K562 (cell line): ENCODE data around the gene SNRPA. TPM values are rescaled to one million over a fixed set of nuclear protein-coding genes. Genes with fewer than 3 reads are reported as not detected.

ENCODE experiments used
- ATAC-seq: fragments of 200-7000 bp; cut with Tn5 transposase; 3 replicates; pipeline ENCODE4 v1.9.1; 2020; ENCODE audit warnings: moderate library complexity
- BruUV-seq: library from RNA; stranded (reverse); fragments of 400-500 nt; replicated peaks from 2 replicates; lab custom pipeline; 2021; lab: Mats Ljungman, UMichigan
- CTCF ChIA-PET: fragments of 300-600 bp; formaldehyde crosslinking; extraction: SDS; loops from one replicate; lab custom pipeline; 2021; ENCODE audit warnings: low intra/inter-chr PET ratio; lab: Yijun Ruan, JAX
- POLR2A ChIA-PET: fragments of 300-600, 350-650 bp; sonication (Branson Sonifier 250); formaldehyde crosslinking; extraction: SDS; loops from one replicate; lab custom pipeline; 2021; ENCODE audit warnings: antibody characterized with exemption, inconsistent platforms; lab: Yijun Ruan, JAX
- DNase-seq, 4 experiments: peaks; one replicate each; pipeline versions ENCODE4 v3.0.0 to v3.0.0-alpha.2; 2011 to 2018; ENCODE audit warnings: low spot score in 3 of 4, mixed read lengths in 3 of 4; ENCODE audit errors: extremely low read depth in 1 of 4
- FAIRE-seq: peaks from 2 replicates; lab custom pipeline; 2011; peaks lifted over from hg19 to GRCh38; lab: Jason Lieb, UNC
- H2AFZ ChIP-seq: 2 replicates; pipeline ENCODE4 v1.6.0; 2011; ENCODE audit warnings: low read depth, low read length, control low read depth, inconsistent platforms
- H3K27ac ChIP-seq: fragments of 200-600 bp; 3 replicates; pipeline ENCODE4 v1.8.0; 2011; ENCODE audit warnings: low read depth, mild to moderate bottlenecking, control low read depth, inconsistent platforms, low read length, moderate library complexity, mixed read lengths; ENCODE audit errors: extremely low read depth
- H3K27me3 ChIP-seq, 2 experiments: fragments of 300-600 bp in 1 of 2; 2 replicates in 1 of 2; 3 replicates in 1 of 2; pipeline versions ENCODE4 v1.6.0 to v1.8.0; 2011; ENCODE audit warnings: inconsistent platforms in 2 of 2, low read length in 2 of 2, mild to moderate bottlenecking in 1 of 2, mixed read lengths in 1 of 2, moderate library complexity in 1 of 2; ENCODE audit not compliant: control insufficient read depth in 2 of 2, insufficient read depth in 2 of 2
- H3K36me3 ChIP-seq: fragments of 300-600 bp; 3 replicates; pipeline ENCODE4 v1.8.0; 2011; ENCODE audit warnings: mild to moderate bottlenecking, low read length, inconsistent platforms; ENCODE audit not compliant: control insufficient read depth, insufficient read depth
- H3K4me1 ChIP-seq, 2 experiments: fragments of 200-600 bp in 1 of 2; replicated peaks in 1 of 2; 2 replicates in 1 of 2; 3 replicates in 1 of 2; pipeline versions ENCODE4 v1.5.1 to v1.8.0; 2011; ENCODE audit warnings: inconsistent platforms in 2 of 2, low read length in 2 of 2, mild to moderate bottlenecking in 1 of 2, mixed read lengths in 1 of 2, moderate library complexity in 1 of 2; ENCODE audit not compliant: control insufficient read depth in 2 of 2, insufficient read depth in 2 of 2
- H3K4me2 ChIP-seq: 2 replicates; pipeline ENCODE4 v1.6.1; 2011; ENCODE audit warnings: low read length, control low read depth, inconsistent platforms, mixed read lengths; ENCODE audit not compliant: insufficient read depth
- H3K4me3 ChIP-seq: fragments of 200-600 bp; sonication (generic), shearing (Covaris generic); 2 replicates; pipeline ENCODE4 v1.5.1; 2016; ENCODE audit warnings: control low read depth, inconsistent platforms
- H3K79me2 ChIP-seq: fragments of 200-600 bp; 3 replicates; pipeline ENCODE4 v1.8.0; 2011; ENCODE audit warnings: low read length, inconsistent platforms; ENCODE audit not compliant: control insufficient read depth, insufficient read depth
- H3K9ac ChIP-seq, 2 experiments: 2 replicates each; pipeline versions ENCODE4 v1.6.0 to v1.6.1; 2011; ENCODE audit warnings: low read depth in 2 of 2, low read length in 2 of 2, control low read depth in 1 of 2, inconsistent platforms in 1 of 2, mild to moderate bottlenecking in 1 of 2, mixed read lengths in 1 of 2; ENCODE audit not compliant: insufficient read depth in 1 of 2
- H3K9me1 ChIP-seq: one replicate; pipeline ENCODE4 v1.6.0; 2011; ENCODE audit warnings: inconsistent platforms, mild to moderate bottlenecking, low read length, moderate library complexity; ENCODE audit not compliant: control insufficient read depth, insufficient read depth
- H3K9me3 ChIP-seq: replicated peaks from 2 replicates; pipeline ENCODE4 v1.5.1; 2011; ENCODE audit warnings: low read depth, low read length, inconsistent platforms; ENCODE audit not compliant: control insufficient read depth, insufficient read depth
- H4K20me1 ChIP-seq: replicated peaks from 2 replicates; pipeline ENCODE4 v1.6.1; 2011; ENCODE audit warnings: low read length, inconsistent platforms, mixed read lengths; ENCODE audit not compliant: control insufficient read depth, insufficient read depth
- ATF7 ChIP-seq: fragments of 450-650 bp; IDR thresholded peaks from 2 replicates; pipeline ENCODE4 v1.7.1; 2014; ENCODE audit warnings: mild to moderate bottlenecking, moderate library complexity
- CREM ChIP-seq: IDR thresholded peaks from 2 replicates; pipeline ENCODE4 v1.6.1; 2014; ENCODE audit warnings: antibody characterized with exemption, low read depth
- FOXA3 ChIP-seq, 2 experiments: fragments of 450-650 bp in 1 of 2; sonication (generic) in 1 of 2; formaldehyde crosslinking; IDR thresholded peaks in 1 of 2; conservative IDR thresholded peaks in 1 of 2; 2 replicates each; pipeline versions ENCODE4 v1.4.0 to v1.8.0; 2020 to 2022; ENCODE audit warnings: mild to moderate bottlenecking in 2 of 2, missing genetic modification reagents in 1 of 2
- HMG20A ChIP-seq: fragments of 450-650 bp; formaldehyde crosslinking; conservative IDR thresholded peaks from 2 replicates; pipeline ENCODE4 v1.4.0; 2020; ENCODE audit warnings: mild to moderate bottlenecking, mixed read lengths
- PHB2 ChIP-seq: fragments of 450-650 bp; IDR thresholded peaks from 2 replicates; pipeline ENCODE4 v1.6.1; 2017; ENCODE audit warnings: low read depth
- SOX6 ChIP-seq: fragments of 450-650 bp; IDR thresholded peaks from 2 replicates; pipeline ENCODE4 v1.6.1; 2014; ENCODE audit warnings: mild to moderate bottlenecking
- TSC22D4 ChIP-seq: fragments of 450-650 bp; IDR thresholded peaks from 2 replicates; pipeline ENCODE4 v1.6.1; 2016; ENCODE audit warnings: missing genetic modification characterization, missing biosample characterization, control low read depth
- ZFP36 ChIP-seq: fragments of 150-350 bp; IDR thresholded peaks from 2 replicates; pipeline ENCODE4 v1.6.1; 2018; ENCODE audit warnings: low read length, low read depth; ENCODE audit not compliant: partially characterized antibody
- ZKSCAN8 ChIP-seq: fragments of 200-800 bp; sonication (Bioruptor generic); IDR thresholded peaks from 2 replicates; pipeline ENCODE4 v1.6.1; 2016; ENCODE audit warnings: missing genetic modification characterization, missing compliant biosample characterization
- WGBS: fragments of 100-300 bp; shearing (Covaris generic); methylation state at CpG from one replicate; pipeline ENCODE4 v1.1.6; 2016; ENCODE audit warnings: low coverage, mixed read lengths; ENCODE audit not compliant: insufficient coverage; ENCODE audit errors: missing lambda C conversion rate; 5-methylcytosine and 5-hydroxymethylcytosine counted together
- in situ Hi-C: fragments of 300-500 bp; cut with MboI; formaldehyde crosslinking; loops from 4 replicates; pipeline ENCODE4 v1.15.0; 2018; ENCODE audit warnings: inconsistent platforms, mixed read lengths
- intact Hi-C: fragments of 100-400 bp; cut with micrococcal nuclease; formaldehyde crosslinking; loops from 2 replicates; pipeline ENCODE4 v1.14.2; 2022
- polyA plus RNA-seq, 8 experiments: library from polyadenylated mRNA; depleted of rRNA in 4 of 8; stranded (reverse) in 5 of 8; unstranded in 3 of 8; fragments of >200 nt; fragmentation: Nextera tagmentation in 2 of 8; fragmentation: Illumina TruSeq in 1 of 8; extraction: Ambion mirVana in 2 of 8; extraction: Trizol in 1 of 8; gene quantifications; 2 replicates each; pipeline versions ENCODE4 v1.2.1 to v1.2.3, GENCODE V29; 2011 to 2014; ENCODE audit warnings: inconsistent platforms in 1 of 8, missing spikeins in 1 of 8
- total RNA-seq, 7 experiments: library from RNA; depleted of rRNA in 6 of 7; stranded (reverse); fragments of >200 nt in 6 of 7; fragmentation: Illumina TruSeq in 2 of 7; extraction: Trizol in 2 of 7; gene quantifications; 2 replicates each; pipeline versions ENCODE4 v1.2.1 to v1.2.3, GENCODE V29; 2011 to 2021; ENCODE audit warnings: low replicate concordance in 1 of 7
- TF ChIP-seq, protein P1 (sequence below): fragments of 450-650 bp; IDR thresholded peaks from 2 replicates; pipeline ENCODE4 v1.6.1; 2017; ENCODE audit warnings: antibody characterized with exemption, mild to moderate bottlenecking
- TF ChIP-seq, protein P2 (sequence below): fragments of 250-450 bp; sonication (Bioruptor Pico); IDR thresholded peaks from 2 replicates; pipeline ENCODE4 v1.4.0; 2020; ENCODE audit warnings: mild to moderate bottlenecking, moderate library complexity, borderline replicate concordance
- TF ChIP-seq, protein P3 (sequence below): fragments of 450-650 bp; formaldehyde crosslinking; conservative IDR thresholded peaks from 2 replicates; pipeline ENCODE4 v1.4.0; 2022; ENCODE audit warnings: mild to moderate bottlenecking, missing genetic modification characterization
- TF ChIP-seq, protein P4 (sequence below): fragments of 250-450 bp; sonication (Bioruptor Pico); IDR thresholded peaks from 2 replicates; pipeline ENCODE4 v1.5.0; 2020; ENCODE audit warnings: mild to moderate bottlenecking

The SNRPA gene
- total and polyA plus RNA-seq, 9 of the 15 experiments (the other 6 are each of a cell fraction or from before 2014, with no cell fraction given) = 16.3 to 311 (median 193) TPM

DNA sequence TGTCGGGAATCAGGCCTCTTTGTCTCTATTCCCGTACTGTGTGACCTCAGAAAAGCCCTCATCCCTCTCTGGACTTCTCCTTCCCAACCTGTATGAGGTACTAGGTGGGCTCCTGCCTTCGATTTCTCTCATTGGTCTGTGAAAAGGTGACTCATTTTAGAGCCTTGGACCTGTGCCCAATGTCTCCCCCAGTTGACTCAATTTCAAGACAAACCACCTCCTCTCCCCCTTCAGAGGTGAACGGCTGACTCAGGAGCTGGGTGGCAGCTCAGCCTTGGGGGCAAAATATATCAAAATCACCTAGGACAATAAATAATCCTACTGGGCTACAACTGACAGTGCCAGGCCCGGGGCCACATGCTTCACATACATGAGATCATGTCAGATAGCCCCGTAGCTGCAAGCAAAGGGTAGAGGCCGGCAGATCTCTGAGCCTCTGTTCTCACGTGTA is 34.9 kb upstream of the SNRPA start:
- H3K9me3 ChIP-seq = no peaks in the 10 kb centered on the region
- peaks cover 52% of the 10 kb centered on the region for H3K79me2 ChIP-seq
- intact Hi-C loops = loop anchor here (2.0 kb wide), 1 partner anchor 35 kb away; the partner anchor contains the start of genes ACTMAP and SNRPA
- ATAC-seq = no peak
- BruUV-seq = no TSS peak
- DNase-seq = peak; percentile 54 to 79 (median 54)
- H3K4me2 ChIP-seq = peak overlapping the region; percentile 93
- FAIRE-seq = peak; percentile 82
- H3K9me1 ChIP-seq = no peaks in the 10 kb centered on the region
- H2AFZ ChIP-seq = peak overlapping the region; percentile 78
- peak overlapping the region; percentile 80 for H3K27ac ChIP-seq
- no peaks in the 10 kb centered on the region for H4K20me1 ChIP-seq
- in situ Hi-C loops = no loop called here
- WGBS = 1% methylated on average over 8 of the region's 8 CpGs
- peak overlapping the region; percentile 62 for H3K4me3 ChIP-seq
- peaks cover 21 to 55% of the 10 kb centered on the region in 2 experiments for H3K4me1 ChIP-seq
- peaks cover 11% of the 10 kb centered on the region; the same call in 2 of the 3 replicates for H3K36me3 ChIP-seq
- POLR2A ChIA-PET = interaction anchor here (0.5 to 1.4 kb wide), 3 partner anchors 33 to 80 kb away, joined by 4 to 8 read pairs (median 5); partner anchors contain the start of genes ACTMAP and SNRPA
- CTCF ChIA-PET = no interaction called here
- no peaks in the 10 kb centered on the region for H3K27me3 ChIP-seq
- H3K9ac ChIP-seq = peak overlapping the region; percentile 79 to 90; a peak in 3 of 4 replicates
- TF ChIP-seq SOX6 = no peak
- TF ChIP-seq, protein P1, sequence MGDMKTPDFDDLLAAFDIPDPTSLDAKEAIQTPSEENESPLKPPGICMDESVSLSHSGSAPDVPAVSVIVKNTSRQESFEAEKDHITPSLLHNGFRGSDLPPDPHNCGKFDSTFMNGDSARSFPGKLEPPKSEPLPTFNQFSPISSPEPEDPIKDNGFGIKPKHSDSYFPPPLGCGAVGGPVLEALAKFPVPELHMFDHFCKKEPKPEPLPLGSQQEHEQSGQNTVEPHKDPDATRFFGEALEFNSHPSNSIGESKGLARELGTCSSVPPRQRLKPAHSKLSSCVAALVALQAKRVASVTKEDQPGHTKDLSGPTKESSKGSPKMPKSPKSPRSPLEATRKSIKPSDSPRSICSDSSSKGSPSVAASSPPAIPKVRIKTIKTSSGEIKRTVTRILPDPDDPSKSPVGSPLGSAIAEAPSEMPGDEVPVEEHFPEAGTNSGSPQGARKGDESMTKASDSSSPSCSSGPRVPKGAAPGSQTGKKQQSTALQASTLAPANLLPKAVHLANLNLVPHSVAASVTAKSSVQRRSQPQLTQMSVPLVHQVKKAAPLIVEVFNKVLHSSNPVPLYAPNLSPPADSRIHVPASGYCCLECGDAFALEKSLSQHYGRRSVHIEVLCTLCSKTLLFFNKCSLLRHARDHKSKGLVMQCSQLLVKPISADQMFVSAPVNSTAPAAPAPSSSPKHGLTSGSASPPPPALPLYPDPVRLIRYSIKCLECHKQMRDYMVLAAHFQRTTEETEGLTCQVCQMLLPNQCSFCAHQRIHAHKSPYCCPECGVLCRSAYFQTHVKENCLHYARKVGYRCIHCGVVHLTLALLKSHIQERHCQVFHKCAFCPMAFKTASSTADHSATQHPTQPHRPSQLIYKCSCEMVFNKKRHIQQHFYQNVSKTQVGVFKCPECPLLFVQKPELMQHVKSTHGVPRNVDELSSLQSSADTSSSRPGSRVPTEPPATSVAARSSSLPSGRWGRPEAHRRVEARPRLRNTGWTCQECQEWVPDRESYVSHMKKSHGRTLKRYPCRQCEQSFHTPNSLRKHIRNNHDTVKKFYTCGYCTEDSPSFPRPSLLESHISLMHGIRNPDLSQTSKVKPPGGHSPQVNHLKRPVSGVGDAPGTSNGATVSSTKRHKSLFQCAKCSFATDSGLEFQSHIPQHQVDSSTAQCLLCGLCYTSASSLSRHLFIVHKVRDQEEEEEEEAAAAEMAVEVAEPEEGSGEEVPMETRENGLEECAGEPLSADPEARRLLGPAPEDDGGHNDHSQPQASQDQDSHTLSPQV = no peak
- TF ChIP-seq, protein P2, sequence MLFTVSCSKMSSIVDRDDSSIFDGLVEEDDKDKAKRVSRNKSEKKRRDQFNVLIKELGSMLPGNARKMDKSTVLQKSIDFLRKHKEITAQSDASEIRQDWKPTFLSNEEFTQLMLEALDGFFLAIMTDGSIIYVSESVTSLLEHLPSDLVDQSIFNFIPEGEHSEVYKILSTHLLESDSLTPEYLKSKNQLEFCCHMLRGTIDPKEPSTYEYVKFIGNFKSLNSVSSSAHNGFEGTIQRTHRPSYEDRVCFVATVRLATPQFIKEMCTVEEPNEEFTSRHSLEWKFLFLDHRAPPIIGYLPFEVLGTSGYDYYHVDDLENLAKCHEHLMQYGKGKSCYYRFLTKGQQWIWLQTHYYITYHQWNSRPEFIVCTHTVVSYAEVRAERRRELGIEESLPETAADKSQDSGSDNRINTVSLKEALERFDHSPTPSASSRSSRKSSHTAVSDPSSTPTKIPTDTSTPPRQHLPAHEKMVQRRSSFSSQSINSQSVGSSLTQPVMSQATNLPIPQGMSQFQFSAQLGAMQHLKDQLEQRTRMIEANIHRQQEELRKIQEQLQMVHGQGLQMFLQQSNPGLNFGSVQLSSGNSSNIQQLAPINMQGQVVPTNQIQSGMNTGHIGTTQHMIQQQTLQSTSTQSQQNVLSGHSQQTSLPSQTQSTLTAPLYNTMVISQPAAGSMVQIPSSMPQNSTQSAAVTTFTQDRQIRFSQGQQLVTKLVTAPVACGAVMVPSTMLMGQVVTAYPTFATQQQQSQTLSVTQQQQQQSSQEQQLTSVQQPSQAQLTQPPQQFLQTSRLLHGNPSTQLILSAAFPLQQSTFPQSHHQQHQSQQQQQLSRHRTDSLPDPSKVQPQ (CRISPR knock-in tag) = no peak
- TF ChIP-seq HMG20A (CRISPR knock-in tag) = no peak
- TF ChIP-seq ZFP36 = peak; percentile 52
- TF ChIP-seq TSC22D4 (tag) = no peak
- TF ChIP-seq, protein P3, sequence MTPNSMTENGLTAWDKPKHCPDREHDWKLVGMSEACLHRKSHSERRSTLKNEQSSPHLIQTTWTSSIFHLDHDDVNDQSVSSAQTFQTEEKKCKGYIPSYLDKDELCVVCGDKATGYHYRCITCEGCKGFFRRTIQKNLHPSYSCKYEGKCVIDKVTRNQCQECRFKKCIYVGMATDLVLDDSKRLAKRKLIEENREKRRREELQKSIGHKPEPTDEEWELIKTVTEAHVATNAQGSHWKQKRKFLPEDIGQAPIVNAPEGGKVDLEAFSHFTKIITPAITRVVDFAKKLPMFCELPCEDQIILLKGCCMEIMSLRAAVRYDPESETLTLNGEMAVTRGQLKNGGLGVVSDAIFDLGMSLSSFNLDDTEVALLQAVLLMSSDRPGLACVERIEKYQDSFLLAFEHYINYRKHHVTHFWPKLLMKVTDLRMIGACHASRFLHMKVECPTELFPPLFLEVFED (CRISPR knock-in tag) = no peak
- TF ChIP-seq ZKSCAN8 (CRISPR knock-in tag) = no peak
- TF ChIP-seq, protein P4, sequence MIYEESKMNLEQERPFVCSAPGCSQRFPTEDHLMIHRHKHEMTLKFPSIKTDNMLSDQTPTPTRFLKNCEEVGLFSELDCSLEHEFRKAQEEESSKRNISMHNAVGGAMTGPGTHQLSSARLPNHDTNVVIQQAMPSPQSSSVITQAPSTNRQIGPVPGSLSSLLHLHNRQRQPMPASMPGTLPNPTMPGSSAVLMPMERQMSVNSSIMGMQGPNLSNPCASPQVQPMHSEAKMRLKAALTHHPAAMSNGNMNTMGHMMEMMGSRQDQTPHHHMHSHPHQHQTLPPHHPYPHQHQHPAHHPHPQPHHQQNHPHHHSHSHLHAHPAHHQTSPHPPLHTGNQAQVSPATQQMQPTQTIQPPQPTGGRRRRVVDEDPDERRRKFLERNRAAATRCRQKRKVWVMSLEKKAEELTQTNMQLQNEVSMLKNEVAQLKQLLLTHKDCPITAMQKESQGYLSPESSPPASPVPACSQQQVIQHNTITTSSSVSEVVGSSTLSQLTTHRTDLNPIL (CRISPR knock-in tag) = no peak
- no peak; the same call in 1 of the 2 replicates for TF ChIP-seq CREM
- no peak for TF ChIP-seq ATF7
- no peak for TF ChIP-seq PHB2
- TF ChIP-seq FOXA3 (CRISPR knock-in tag; conservative IDR thresholded peaks at IDR 0.05 in 1 of 2, IDR thresholded peaks at IDR 0.05 in 1 of 2) = no peak
